HG03378 (cell line): ENCODE results near the gene URGCP.

ENCODE experiments used
- ATAC-seq: cut with Tn5 transposase; IDR thresholded peaks from one replicate; pipeline ENCODE4 v1.9.1; 2021; ENCODE audit warnings: mild to moderate bottlenecking, moderate library complexity; ENCODE audit not compliant: unreplicated experiment

URGCP gene

DNA sequence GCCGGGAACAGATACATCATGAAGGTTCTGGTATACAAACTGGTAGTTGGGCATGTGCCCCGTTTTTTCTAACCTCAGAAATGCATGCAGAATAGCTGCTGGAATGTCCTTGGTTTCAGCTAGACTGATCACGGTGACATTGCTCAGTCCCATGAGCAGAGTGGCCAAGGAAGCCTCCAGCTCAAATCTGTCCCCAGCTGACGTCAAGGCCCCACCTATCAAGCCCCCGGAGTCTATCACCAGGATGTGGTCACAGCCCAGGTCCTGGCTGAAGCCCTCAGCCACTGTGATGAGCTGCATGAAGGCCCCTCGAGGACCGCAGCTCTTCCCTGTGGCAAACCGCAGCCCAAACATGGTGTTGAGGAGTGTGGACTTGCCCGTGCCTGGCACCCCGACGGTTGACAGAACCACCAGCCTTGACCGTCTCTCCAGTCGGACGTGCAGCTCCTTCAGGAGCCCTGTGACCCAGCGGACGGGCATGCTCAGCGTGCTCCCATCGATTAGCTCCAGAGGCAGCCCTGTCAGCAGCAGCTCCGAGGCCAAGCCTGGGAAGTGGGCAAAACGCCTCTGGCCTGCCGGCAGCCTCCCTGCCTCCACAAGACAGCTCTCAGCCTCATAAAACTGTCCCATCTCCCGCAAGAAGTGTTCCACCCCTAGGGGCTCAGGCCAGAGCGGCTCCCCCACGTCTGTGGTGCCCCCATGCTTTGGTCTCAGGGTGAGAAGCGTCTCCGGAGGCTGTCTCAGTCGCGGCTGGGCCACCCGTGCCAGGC, 29.2 kb downstream of the URGCP start:
- ATAC-seq: no peak

DNA sequence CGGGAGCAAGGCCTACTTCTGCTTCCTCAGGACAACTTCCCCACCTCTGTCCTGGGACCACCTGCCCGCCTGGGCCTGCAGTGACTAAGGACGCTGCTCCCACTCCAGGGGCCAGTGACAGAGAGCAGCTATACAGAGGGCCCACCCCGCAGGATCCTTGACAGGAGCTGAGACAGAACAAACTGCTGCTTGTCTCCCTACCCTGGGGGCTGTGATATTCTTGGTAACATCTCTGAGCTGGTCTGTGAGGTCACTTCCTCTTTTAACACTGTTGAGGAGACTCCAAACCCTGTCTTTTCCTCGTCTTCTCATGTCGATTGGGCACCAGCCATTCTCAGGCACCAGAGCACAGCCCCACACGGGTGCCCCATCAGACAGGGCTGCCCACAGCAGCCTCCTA, 30.2 kb downstream of the URGCP start:
- no peak for ATAC-seq

- no peak for ATAC-seq
These were observed 33.1 kb downstream of the URGCP start for GRCh38 chr7:43873300-43873699.

DNA sequence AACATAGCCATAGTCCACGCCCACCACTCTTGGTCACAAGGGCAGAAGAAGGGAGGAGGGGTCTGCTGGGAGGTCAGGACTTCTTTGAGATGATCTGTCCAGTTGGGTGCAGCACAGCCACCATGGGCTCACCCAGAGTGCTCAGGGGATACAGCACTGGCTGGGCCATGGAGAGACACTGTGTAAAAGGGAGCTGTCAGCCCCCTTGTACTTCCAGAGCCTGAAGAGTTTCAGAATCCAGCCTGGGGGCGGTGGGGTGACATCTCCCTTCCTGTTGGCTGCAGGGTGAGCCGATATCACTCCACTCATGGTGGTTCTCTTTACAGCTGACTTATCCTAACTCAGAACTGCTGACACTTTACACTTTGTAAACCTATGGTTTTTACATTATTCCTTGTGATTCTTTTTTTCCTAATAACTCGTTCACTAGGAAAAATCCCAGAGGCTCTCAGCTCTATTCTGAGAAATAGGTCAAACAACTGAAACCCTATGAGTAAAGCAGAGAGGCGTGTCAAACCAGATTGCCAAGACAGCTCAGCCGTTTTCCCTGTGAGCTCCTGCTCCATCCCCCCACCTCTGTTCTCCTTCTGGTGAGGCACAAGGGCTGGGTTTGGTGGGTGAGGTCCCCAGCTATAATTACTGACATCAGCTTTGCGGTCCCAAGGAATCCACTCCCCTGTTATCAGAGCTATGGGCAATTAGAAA, 33.8 kb downstream of the URGCP start:
- ATAC-seq: no peak

DNA sequence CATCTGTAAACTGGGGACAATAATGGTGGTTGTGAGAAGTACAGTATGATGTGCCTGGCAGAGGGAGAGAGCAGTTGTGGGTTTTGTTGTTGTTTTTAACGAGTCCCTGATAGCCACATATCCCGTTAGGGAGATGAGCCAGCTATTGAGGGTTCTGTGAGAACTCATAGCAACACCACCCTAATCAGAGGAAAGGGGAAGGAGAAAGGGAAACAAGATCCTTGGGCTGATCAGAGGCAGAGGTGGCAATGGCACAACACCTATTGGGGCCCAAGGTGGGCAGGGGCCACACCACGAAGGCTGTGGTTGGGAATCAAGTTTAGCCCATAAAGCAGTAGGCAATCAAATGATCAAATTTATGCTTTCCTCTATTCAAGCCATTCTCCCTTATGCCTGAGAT, 35.3 kb downstream of the URGCP start:
- no peak for ATAC-seq

- no peak for ATAC-seq
These were observed 36.1 kb downstream of the URGCP start for GRCh38 chr7:43870316-43870715.

DNA sequence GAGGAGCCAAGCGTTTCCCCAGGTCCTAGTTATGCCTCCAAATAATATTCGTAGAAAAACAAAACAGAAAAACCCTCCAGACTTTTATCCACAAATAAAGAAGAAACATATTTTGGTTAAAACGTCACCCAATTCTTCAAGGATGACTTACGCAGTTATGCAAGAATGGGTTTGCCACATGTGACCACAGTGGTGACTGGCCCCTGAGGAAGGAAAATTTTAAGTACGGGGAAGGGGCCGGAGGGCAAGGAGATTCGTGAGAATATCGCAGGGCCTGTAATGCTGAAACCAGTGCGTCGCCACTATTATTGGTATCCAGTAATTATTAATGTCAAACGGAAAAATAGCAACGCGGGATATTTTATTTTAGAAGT, 36.5 kb downstream of the URGCP start:
- peak; percentile 16 for ATAC-seq

DNA sequence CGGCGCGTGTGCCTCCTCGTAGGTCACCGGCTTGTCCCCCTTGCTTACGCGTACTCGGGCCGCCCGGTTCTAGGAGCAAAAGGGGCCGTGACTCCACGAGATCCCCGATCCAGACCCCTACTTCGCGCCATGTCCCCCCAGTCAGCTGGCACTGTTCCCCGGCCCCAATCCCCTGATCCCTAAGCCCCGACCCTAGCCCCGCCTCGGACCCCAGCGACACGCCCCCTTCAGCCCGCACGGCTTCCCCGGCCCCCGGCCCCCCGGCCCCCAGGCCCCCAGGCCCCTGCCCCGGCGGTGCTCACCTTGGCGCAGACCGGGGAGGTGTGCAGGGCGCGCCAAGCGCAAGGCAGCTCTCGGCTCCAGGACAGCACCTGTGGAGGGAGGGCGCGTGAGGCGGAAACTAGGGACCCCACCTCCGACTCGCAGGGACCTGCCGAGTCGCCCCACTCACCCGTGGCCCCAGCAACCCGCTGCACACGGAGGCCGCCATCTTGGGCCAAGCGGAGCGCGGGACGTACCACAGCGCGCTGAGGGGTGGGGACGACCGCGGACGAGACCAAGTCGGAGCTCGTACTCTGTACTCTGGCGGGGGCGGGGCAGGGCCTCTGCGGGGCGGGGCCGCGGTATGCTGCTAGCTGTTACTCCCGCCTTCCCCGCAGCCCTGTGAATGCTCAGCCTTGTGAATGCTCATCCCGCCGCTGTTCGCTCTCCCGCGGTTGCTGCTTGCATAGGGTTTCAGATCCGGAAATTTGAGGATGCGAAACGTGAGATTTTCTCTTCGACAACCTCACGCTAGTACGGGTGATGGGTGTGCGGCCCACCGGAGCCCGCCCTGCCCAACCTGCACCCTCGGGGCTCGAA, 37.2 kb downstream of the URGCP start, which contains the start of gene MRPS24:
Gene MRPS24 (minus strand): TSS at position 512 of the 861 bp plus-strand sequence. CDS start 22 bp downstream, at position 490.
- peak; percentile 79 for ATAC-seq

- ATAC-seq: no peak
These were observed 37.8 kb downstream of the URGCP start for GRCh38 chr7:43868681-43869005.

- ATAC-seq: no peak
These were observed 38.2 kb downstream of the URGCP start for GRCh38 chr7:43868181-43868580.

DNA sequence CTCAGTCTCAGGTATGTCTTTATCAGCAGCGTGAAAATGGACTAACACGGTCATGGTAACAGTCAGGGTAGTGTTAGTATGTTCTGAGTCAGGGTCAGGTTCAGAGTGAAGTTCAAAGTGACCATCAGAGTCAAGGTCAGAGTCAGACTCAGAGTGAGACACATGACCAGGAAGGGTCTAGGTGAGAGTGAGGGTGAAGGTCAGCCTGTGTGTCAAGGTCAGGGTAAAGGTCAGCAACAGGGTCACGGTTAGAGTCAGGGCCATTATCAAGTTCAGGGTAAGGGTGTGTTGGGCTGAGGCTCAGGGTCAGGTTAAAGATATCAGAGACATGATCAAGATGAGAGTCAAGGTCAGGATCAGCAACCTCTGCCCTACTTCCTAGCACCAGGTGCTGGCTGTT, 41.1 kb downstream of the URGCP start:
- ATAC-seq: no peak

DNA sequence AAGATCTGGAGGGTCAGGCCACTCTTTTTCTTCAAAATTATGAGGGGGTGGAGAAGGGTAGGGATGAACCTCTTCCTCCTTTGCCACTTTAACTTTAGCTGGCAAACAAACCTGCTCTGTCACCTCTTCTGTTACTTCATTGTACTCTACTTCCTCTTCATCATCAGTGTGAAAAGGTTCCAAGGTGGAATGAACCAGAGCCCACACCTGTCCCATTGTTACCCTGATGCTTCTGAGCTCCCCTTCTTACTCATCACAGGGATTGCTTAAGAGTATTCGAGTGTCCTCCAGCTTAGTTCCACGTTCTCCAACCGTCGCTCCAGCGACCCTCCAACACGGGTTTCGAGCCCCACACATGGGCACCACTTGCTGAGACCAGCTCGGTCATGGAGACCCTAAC, 42.3 kb downstream of the URGCP start:
- ATAC-seq: no peak

DNA sequence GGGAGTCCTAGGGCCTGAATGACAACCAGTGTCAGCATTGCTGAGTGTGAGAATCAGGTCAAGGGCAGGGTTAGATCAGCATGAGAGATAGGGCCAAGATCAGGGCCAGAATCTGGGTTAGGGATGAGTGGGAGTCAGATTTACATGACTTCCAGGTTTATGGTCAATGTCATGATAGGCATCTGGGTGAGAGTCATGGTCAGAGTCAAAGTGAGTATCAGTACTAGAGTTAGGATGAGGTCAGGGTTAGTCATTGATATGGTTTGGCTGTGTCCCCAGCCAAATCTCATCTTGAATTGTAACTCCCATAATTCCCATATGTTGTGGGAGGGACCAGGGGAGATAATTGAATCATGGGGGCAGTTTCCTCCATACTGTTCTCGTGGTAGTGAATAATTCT, 49.4 kb downstream of the URGCP start:
- no peak for ATAC-seq

GRCh38 chr7:43856316-43856715, 50.1 kb downstream of the URGCP start:
- no peak for ATAC-seq

- no peak for ATAC-seq
These were observed 51.2 kb downstream of the URGCP start for GRCh38 chr7:43855176-43855575.

GRCh38 chr7:43851805-43852204, 54.6 kb downstream of the URGCP start:
- ATAC-seq: no peak

GRCh38 chr7:43850348-43851116, 55.9 kb downstream of the URGCP start:
- ATAC-seq: peak; percentile 67

- ATAC-seq: no peak
These were observed 57.3 kb downstream of the URGCP start for GRCh38 chr7:43849047-43849446.

- ATAC-seq: no peak
These were observed 58.9 kb downstream of the URGCP start for GRCh38 chr7:43847496-43847895.

DNA sequence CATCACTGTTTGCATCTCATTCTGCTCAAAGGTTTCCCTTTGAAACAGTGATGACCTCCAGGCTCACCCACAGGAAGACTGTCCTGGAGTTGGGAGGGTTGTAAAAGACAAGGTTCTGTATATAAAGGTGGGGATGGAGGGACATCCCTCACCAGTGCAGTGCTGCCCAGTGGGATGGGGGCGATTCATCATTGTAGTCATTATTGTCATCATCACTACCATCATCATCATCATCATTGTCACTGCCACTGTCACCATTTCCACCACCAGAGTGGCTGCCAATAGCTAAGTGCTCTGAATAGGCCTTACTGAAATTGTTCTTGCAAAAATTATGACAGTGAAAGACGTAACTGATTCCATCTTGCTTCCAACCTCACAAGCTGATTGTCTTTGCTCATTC, 61.7 kb downstream of the URGCP start:
- no peak for ATAC-seq

DNA sequence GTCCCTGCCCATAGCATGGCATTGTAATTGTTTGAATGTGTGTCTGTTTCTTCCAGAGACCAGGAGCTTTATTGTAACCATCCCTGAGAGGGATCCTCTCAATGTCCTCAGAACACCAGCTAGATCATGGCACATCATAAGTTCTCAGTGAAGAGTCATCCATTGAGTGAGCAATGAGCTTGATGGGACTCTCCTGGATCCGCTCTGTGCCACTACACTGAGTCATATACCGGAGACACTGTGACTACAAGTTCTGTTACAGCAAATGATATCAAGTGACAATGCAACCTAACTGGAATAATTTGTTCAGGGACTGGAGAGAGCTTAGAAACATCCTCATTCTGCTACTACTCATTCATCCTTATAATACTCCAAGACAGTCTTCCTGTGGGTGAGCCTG, 62.1 kb downstream of the URGCP start:
- ATAC-seq: no peak
